ENCODE data around the gene SLC35A1.
"Not testable (repeated sequence)": the region's sequence is repeated elsewhere in the genome, so short reads cannot be mapped to it uniquely, and the experiment has no call there.

SLC35A1 gene

GRCh38 chr6:87472525-87473418, at the start of gene SLC35A1:
TSS of gene SLC35A1 (plus strand) at chr6:87472974. CDS start at chr6:87473004, 30 bp downstream.
- DNase-seq (ENCODE audit: low read depth in 2 of 2, low spot score in 1 of 2), result peak; percentile 65 to 76

- DNase-seq (ENCODE audit: low read depth in 2 of 2, low spot score in 1 of 2), result no peak
Observed at GRCh38 chr6:87426789-87427188, 46.0 kb upstream of the SLC35A1 start.

GRCh38 chr6:87430499-87430898, 42.3 kb upstream of the SLC35A1 start:
- no peak for DNase-seq (ENCODE audit: low read depth in 2 of 2, low spot score in 1 of 2)

GRCh38 chr6:87431263-87431662, 41.5 kb upstream of the SLC35A1 start:
- no peak for DNase-seq (ENCODE audit: low read depth in 2 of 2, low spot score in 1 of 2)

- peak in 1 of 2 donors; percentile 9 for DNase-seq (ENCODE audit: low read depth in 2 of 2, low spot score in 1 of 2)
Observed at GRCh38 chr6:87436435-87436834, 36.3 kb upstream of the SLC35A1 start.

- DNase-seq (ENCODE audit: low read depth in 2 of 2, low spot score in 1 of 2), result no peak
Observed at GRCh38 chr6:87441711-87442110, 31.1 kb upstream of the SLC35A1 start.

- no peak for DNase-seq (ENCODE audit: low read depth in 2 of 2, low spot score in 1 of 2)
Observed at GRCh38 chr6:87444362-87444761, 28.4 kb upstream of the SLC35A1 start.

GRCh38 chr6:87465051-87465450, 7.7 kb upstream of the SLC35A1 start:
- DNase-seq (ENCODE audit: low read depth in 2 of 2, low spot score in 1 of 2), result no peak

GRCh38 chr6:87473419-87473903, 687 bp downstream of the SLC35A1 start:
- DNase-seq (ENCODE audit: low read depth in 2 of 2, low spot score in 1 of 2), result no peak

- DNase-seq (ENCODE audit: low read depth in 2 of 2, low spot score in 1 of 2), result no peak
Observed at GRCh38 chr6:87481931-87482330, 9.2 kb downstream of the SLC35A1 start.

GRCh38 chr6:87482366-87482765, 9.6 kb downstream of the SLC35A1 start:
- no peak for DNase-seq (ENCODE audit: low read depth in 2 of 2, low spot score in 1 of 2)

- no peak for DNase-seq (ENCODE audit: low read depth in 2 of 2, low spot score in 1 of 2)
Observed at GRCh38 chr6:87483929-87484328, 11.2 kb downstream of the SLC35A1 start.

- DNase-seq (ENCODE audit: low read depth in 2 of 2, low spot score in 1 of 2), result no peak
Observed at GRCh38 chr6:87484491-87484890, 11.7 kb downstream of the SLC35A1 start.

GRCh38 chr6:87487555-87487954, 14.8 kb downstream of the SLC35A1 start:
- DNase-seq (ENCODE audit: low read depth in 2 of 2, low spot score in 1 of 2), result no peak

GRCh38 chr6:87489326-87489725, 16.6 kb downstream of the SLC35A1 start:
- not testable (repeated sequence) for DNase-seq (ENCODE audit: low read depth in 2 of 2, low spot score in 1 of 2)

- no peak for DNase-seq (ENCODE audit: low read depth in 2 of 2, low spot score in 1 of 2)
Observed at GRCh38 chr6:87494761-87495422, 22.1 kb downstream of the SLC35A1 start.

- no peak for DNase-seq (ENCODE audit: low read depth in 2 of 2, low spot score in 1 of 2)
Observed at GRCh38 chr6:87498048-87498447, 25.3 kb downstream of the SLC35A1 start.

GRCh38 chr6:87501809-87502572, 29.2 kb downstream of the SLC35A1 start:
- DNase-seq (ENCODE audit: low read depth in 2 of 2, low spot score in 1 of 2), result no peak

- DNase-seq (ENCODE audit: low read depth in 2 of 2, low spot score in 1 of 2), result no peak
Observed at GRCh38 chr6:87504441-87504840, 31.7 kb downstream of the SLC35A1 start.

GRCh38 chr6:87514831-87515230, 42.1 kb downstream of the SLC35A1 start:
- DNase-seq (ENCODE audit: low read depth in 2 of 2, low spot score in 1 of 2), result no peak

- DNase-seq (ENCODE audit: low read depth in 2 of 2, low spot score in 1 of 2), result no peak
Observed at GRCh38 chr6:87518453-87518852, 45.7 kb downstream of the SLC35A1 start.

Data from stimulated activated CD8-positive, alpha-beta memory T cell treated with anti-CD3 and anti-CD28 coated beads, Interleukin-4, amount 100 ng/mL, for 4 hours (primary cell).